GM21360 (cell line): Measurements from ENCODE around the gene ZNF414.
A peak's percentile ranks its signal among the peaks of the same experiment; 100 is the strongest.
"Not testable (repeated sequence)": the region's sequence is repeated elsewhere in the genome, so short reads cannot be mapped to it uniquely, and the experiment has no call there.

Experiments used
- ATAC-seq: cut with Tn5 transposase; IDR thresholded peaks from one replicate; pipeline ENCODE4 v1.9.1; 2021; ENCODE audit warnings: mild to moderate bottlenecking, moderate library complexity; ENCODE audit not compliant: unreplicated experiment

ZNF414 gene, protein sequence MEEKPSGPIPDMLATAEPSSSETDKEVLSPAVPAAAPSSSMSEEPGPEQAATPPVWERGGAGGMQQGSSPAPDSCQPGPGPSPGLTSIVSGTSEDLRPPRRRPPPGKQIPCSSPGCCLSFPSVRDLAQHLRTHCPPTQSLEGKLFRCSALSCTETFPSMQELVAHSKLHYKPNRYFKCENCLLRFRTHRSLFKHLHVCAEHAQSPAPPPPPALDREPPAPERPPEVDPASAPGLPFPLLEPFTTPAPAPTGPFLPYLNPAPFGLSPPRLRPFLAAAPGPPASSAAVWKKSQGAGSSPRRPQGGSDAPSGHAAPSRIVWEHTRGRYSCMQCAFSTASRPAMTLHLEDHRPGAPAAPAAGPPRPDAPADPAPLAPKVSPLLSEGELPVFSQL

DNA sequence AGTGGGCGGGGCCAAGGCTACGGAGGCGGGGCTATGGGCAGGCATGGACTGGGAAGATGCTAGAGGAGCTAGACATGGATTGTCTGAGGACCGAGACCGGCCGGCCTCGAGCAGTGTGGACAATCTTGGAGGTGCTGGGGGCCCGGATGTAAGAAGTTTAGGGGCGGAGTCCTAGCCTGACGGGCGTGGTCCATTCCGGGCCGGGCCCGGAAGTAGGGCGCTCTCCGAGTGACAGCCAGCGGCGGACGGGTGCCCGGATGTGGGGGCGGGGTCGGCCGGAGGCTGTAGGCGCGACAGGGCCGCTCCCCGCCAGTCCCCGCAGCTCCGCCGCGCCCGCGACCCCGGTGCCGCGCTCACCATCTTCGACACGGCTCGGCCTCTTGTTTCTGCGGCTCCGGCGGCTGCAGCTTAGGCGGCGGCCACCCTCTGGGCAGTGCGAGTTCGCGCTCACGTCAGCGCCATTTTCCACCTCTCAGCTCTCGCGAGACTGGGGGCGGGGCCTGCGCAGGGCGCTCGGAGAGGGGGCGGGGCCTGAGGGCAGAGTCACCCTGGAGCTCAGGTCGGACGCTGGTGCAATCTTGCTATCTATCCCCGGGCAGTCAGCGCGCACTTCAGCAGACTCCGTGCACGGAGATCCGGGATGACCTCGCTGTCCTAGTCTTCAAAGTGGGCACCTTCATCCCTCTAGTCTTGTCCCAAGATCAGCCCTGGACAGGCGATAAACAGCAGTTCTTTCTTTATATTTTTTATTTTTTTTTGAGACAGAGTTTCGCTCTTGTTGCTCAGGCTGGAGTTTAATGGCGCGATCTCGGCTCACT is at the start of gene ZNF414:
ZNF414 (minus strand) TSS at position 481 of the 818 bp plus-strand sequence; CDS start at position 360, 121 bp downstream.
- peak; percentile 85 for ATAC-seq

DNA sequence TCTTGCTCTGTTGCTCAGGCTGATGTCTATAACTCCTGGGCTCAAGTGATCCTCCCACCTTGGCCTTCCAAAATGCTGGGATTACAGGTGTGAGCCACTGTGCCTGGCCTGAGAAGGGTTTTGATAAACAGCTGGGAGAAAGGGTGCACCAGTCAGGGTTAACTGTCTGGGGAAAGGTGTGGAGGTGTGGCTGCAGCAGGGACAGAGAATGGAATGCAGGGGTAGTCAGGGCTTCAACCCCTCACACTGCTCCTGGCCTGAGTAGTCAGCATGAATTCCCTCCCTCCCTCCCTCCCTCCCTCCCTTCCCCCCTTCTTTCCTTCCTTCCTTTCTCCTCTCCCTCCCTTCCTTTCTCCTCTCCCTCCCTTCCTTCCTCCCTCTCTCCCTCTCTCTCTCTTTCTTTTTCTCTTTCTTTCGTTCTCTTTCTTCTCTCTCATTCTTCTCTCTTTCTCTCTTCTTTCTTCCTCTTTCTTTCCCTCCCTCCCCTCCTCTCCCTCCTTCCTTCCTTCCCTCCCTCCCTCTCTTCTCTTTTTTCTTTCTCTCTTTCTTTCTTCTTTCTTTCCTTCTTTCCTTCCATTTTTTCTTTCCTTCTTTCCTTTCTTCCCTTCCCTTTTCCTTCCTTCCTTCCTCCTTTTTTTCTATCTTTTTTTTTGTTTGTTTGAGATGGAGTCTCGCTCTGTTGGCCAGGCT is 47.3 kb upstream of the ZNF414 start:
- ATAC-seq: no peak

DNA sequence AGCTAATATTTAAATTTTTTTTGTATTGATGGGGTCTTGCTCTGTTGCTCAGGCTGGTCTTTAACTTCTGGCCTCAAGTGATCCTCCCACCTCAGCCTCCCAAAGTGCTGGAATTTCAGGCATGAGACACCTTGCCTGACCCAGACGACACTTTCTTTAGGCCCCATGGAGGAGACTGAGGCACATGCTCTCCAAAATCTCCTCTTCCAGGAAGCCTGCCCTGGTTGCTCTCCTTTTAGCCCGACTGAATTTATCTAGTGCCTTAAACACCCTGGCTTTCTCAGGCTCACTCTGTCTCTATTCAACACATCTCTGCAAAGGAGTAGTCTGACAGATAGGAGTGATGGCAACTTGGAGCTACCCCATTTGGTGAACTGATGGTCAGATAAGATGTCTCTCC is 44.4 kb upstream of the ZNF414 start:
- no peak for ATAC-seq

- no peak for ATAC-seq
These were observed 43.8 kb upstream of the ZNF414 start for GRCh38 chr19:8557642-8558238.

GRCh38 chr19:8553729-8554128 is 39.8 kb upstream of the ZNF414 start:
- not testable (repeated sequence) for ATAC-seq

DNA sequence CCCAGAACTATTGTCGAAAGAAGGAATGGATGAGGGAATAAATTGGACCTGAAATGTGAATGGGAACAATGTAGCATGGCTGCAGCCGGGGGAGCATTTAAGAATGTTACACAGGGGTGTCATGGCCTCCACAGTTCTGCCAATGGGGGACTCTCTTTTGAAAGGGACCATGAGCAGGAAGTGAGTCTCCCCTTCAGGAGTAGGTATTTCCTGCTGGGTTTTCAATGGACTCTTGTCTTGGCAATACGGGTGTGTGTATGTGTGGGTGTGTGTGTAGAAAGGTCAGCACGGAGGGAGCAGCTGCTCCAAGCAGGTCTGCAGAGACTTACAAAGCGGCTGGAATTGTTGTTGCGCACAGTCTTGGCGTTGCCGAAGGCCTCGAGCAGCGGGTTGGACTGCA is 38.8 kb upstream of the ZNF414 start:
- ATAC-seq: no peak

- ATAC-seq: no peak
These were observed 36.1 kb upstream of the ZNF414 start for GRCh38 chr19:8550070-8550469.

GRCh38 chr19:8545743-8546142 is 31.8 kb upstream of the ZNF414 start:
- no peak for ATAC-seq

GRCh38 chr19:8544168-8544567 is 30.2 kb upstream of the ZNF414 start:
- ATAC-seq: no peak

DNA sequence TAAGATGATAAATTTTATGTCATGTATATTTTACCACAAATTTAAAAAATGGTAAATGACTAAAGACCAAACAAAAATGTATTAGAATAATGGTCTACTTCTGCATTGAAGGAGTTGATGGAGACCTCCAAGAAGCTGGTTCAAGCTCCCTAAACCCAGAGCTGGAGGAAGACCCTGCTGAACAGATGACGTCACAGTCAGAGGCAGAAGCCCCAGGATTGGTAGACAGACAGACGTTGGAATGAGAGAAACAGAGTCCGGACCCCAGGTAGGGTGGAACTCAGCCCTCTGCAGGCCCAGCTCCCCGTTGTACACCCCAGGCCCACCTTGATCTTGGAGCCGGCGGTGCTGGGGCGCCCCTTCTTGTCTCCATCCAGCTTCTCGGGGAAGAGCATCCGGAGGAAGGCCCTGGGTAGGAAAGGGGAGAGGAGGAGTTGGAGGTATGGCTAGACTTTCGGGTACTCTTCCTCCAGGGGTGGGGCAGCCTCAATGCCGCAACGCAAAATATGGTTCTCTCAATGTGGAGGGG is 25.7 kb upstream of the ZNF414 start:
- no peak for ATAC-seq

- ATAC-seq: no peak
These were observed 23.1 kb upstream of the ZNF414 start for GRCh38 chr19:8537099-8537498.

DNA sequence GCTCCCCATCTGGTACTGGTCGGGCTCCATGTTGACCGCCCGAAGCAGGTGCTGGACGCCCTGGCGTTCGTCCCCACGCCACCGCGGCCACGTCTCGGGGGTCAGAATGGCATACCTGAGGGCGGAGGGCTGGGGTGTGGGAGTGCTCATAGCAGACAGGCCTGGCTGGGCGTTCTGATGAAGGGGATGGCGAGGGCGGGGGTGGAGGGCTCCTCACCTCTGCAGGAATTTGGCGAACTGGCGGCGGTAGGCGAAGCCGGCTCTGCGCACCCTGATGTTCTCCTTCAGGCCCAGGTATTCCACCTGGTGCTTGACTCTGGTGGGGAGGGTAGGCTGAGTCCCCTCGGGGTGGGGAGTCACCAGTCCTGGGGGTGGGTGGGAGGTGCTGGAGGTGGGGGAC is 22.3 kb upstream of the ZNF414 start:
- no peak for ATAC-seq

DNA sequence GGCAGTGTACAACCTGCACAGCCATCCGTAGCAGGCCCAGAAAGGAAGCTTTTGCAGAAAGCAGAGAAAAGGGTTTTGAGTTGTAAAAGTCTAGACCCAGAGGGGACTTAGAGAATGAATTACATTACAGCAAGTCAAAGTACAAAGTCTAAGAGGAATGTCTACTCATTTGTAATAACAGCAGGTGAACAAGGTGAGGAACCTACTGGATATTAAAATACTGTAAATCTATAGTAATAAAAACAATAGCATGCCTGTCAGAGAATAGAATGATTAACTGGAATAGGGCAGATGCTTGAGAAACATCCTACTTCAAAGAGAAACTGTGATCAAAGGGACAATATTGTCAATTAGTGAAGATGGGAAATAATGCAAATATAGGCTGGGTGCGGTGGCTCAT is 18.3 kb upstream of the ZNF414 start:
- no peak for ATAC-seq

DNA sequence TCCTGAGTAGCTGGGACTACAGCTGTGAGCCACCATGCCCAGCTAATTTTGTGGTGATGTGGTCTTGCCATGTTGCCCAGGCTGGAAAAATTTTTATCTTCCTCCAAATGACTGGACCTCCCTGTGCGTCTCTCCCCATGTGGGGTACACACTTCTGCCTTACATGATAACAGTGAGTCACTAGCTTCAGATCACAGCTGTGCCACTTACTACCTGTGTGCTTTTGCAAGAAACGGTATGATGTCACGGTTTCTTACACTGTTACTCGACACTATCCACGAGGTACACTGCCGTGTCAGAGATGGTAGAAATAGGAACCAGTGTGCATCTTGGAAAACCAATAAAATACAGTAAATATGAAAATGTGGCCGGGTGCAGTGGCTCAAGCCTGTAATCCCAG is 17.5 kb upstream of the ZNF414 start:
- ATAC-seq: no peak

DNA sequence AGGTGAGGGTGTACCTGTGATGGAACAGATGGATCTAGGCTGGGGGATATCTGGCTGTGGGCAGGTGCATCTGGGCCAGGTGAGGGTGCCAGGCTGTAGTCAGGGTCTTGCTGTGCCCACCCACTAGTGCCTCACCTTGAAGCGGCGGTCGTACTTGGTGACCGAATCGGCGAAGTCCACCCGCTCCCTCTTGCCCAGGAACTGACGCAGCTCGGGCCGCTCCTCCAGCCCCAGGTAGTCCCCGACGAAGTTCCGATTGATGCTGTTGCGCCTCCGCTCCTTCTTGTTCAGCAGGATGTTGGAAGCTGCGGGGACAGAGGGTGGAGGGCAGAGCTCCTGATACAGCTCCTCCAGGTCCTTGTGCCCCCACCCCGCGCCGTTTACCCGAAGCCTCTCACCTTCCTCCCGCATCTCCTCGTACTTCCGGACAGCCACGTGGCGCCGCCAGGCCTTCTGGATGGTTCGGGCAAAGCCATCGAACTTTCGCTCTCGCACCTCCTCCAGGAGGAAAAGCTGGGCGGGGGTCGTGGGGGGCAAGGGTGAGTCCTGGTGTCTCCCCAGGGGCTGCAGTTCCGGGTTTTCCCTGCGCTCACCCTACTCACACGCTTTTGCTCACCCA is 16.2 kb upstream of the ZNF414 start:
- ATAC-seq: no peak

DNA sequence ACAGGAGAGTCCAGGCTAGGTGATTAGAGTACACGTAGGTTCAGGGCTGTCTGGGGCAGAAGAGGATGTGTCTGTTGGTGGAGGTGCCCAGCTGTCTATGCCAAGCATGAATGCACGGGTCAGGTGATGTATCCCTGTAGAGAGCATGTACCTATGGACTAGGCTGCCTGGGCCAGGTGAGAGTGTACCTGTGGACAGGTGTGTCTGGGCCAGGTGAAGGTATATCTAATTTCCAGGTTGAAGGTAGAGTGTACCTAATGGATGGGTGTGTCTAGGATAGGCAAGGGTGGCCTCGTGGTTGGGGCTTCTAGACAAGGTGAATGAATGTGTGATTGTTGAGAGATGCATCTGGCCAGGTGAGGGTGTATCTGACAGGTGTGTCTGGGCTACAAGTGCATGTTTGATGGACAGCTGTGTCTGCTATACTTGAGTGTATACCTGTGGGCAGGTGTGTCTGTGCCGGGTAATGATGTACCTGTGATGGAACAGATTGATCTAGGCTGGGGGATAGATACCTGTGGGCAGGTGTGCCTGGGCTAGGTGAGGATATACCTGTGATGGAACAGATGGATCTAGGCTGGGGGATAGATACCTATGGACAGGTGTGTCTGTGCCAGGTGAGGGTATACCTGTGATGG is 15.5 kb upstream of the ZNF414 start:
- no peak for ATAC-seq

- no peak for ATAC-seq
These were observed 14.5 kb upstream of the ZNF414 start for GRCh38 chr19:8528500-8528899.

DNA sequence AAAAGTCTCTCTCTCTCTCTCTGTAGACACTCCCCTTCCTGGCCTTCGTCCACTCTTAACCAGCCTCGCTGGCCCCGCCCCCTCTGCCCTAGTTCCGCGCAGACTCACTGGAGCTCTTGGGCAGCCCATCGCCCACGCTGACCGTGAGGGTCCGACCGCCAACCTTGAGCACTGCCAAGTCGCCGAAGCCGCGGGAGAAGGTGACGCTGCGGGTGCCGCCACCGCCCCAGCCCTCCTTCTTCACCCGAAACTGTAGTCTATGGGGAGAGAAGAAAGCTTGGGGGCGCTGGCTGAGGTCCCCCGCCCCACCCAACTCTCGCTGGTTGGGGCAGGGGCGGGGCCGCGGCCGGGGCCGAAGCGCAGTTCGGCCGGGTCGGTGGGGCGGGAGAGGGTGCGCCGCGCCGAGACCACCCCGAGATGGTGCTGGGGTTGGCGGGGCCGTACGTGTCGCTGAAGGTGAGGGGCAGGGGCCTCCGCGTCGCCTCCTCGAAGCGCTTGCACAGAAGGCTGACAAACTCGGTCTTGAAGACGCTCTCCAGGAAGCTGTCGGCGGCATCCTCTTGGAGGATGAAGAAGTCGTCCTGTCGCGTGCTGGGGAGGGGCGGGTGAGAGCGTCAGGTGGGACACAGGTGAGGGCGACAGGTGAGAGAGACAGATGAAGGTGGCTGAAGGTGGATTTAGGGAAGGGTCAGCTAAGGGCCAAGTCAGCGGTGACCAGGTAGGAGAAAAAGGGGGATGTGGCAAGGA is 12.6 kb upstream of the ZNF414 start:
- ATAC-seq: no peak

GRCh38 chr19:8525401-8525684 is 11.4 kb upstream of the ZNF414 start:
- no peak for ATAC-seq

- no peak for ATAC-seq
These were observed 5.4 kb upstream of the ZNF414 start for GRCh38 chr19:8519388-8519787.
